HFFc6 (cell line): ENCODE data around the gene ENOSF1. TPM values are rescaled to one million over a fixed set of nuclear protein-coding genes. Genes with fewer than 3 reads are reported as not detected.

Experiments used
- DNase-seq: peaks from one replicate; pipeline ENCODE4 v3.0.0-alpha.2; 2018
- H3K27ac Mint-ChIP-seq: 2 replicates; pipeline ENCODE4 v1.8.0; 2020; ENCODE audit warnings: mild to moderate bottlenecking, mixed read lengths
- H3K27me3 Mint-ChIP-seq: 2 replicates; pipeline ENCODE4 v1.8.0; 2021; ENCODE audit warnings: mild to moderate bottlenecking, moderate library complexity, mixed read lengths; ENCODE audit not compliant: insufficient read depth
- H3K36me3 Mint-ChIP-seq: 2 replicates; pipeline ENCODE4 v1.8.0; 2021; ENCODE audit warnings: low read depth, mixed read lengths
- H3K4me1 Mint-ChIP-seq: 2 replicates; pipeline ENCODE4 v1.8.0; 2020; ENCODE audit warnings: low read depth, mixed read lengths
- H3K4me3 Mint-ChIP-seq: 2 replicates; pipeline ENCODE4 v1.8.0; 2020; ENCODE audit warnings: mild to moderate bottlenecking, moderate library complexity, mixed read lengths
- H3K9me3 Mint-ChIP-seq: 2 replicates; pipeline ENCODE4 v1.8.0; 2020; ENCODE audit warnings: mild to moderate bottlenecking, mixed read lengths
- total RNA-seq, 6 experiments: library from RNA; stranded (reverse); fragmentation: NEBNext Ultra II Directional; extraction: Animal tissue kit (Norgen Biotek cat#: 25700); gene quantifications; 2 replicates in 1 of 6; 3 replicates in 5 of 6; pipeline ENCODE4 v1.2.3, GENCODE V29; 2021
- TF ChIP-seq, protein P1 (sequence below): fragments of 200-600 bp; sonication (generic); IDR thresholded peaks from 2 replicates; pipeline ENCODE4 v1.5.0; 2021; ENCODE audit warnings: antibody characterized with exemption, mild to moderate bottlenecking

ENOSF1 gene
- total RNA-seq, 6 experiments from 2014 or later = 8.3 to 15.7 (median 12.4) TPM

DNA sequence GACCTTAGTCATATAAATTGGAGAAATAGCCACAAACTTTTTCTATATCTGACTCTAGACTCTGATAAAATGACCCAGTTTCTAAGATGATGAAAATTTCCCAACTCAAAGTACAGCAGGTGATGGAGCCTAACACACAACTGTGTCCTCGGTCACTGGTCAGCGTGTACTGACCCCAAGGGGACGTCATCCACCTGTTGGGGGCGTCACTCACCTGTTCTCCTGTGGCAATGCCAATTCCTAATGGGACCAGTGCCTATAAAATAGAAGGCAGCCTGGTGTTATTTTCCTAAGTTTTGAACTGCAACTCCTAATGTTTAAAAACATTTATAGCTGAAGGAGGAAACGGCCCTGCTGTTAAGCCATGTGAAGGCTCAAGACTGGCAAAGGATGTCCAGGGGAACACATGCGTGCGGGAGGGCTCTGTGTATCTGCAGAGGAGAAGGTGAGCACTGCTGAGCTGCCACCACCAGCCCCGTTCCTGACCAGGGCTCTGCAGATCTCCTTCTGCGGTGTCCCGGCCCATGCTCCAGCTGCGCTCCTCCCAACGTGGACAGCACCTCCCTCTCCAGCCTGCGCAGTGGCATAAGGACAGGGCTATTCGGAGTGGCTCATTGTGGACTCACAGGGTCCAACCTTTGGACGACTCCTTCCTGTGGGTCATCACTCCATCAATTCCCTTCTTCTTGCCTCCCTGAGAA lies 33.8 kb downstream of the ENOSF1 start:
- TF ChIP-seq, protein P1, sequence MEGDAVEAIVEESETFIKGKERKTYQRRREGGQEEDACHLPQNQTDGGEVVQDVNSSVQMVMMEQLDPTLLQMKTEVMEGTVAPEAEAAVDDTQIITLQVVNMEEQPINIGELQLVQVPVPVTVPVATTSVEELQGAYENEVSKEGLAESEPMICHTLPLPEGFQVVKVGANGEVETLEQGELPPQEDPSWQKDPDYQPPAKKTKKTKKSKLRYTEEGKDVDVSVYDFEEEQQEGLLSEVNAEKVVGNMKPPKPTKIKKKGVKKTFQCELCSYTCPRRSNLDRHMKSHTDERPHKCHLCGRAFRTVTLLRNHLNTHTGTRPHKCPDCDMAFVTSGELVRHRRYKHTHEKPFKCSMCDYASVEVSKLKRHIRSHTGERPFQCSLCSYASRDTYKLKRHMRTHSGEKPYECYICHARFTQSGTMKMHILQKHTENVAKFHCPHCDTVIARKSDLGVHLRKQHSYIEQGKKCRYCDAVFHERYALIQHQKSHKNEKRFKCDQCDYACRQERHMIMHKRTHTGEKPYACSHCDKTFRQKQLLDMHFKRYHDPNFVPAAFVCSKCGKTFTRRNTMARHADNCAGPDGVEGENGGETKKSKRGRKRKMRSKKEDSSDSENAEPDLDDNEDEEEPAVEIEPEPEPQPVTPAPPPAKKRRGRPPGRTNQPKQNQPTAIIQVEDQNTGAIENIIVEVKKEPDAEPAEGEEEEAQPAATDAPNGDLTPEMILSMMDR = no peak; the same call in 1 of the 2 replicates
- Mint-ChIP-seq H3K9me3 (no peaks in the 10 kb centered on the region), H3K4me1 (no peaks in the 10 kb centered on the region), H3K4me3 (no peak overlapping the region), H3K36me3 (peaks cover 4% of the 10 kb centered on the region; the same call in 1 of the 2 replicates), H3K27ac (no peak overlapping the region), H3K27me3 (peaks cover 7% of the 10 kb centered on the region)
- DNase-seq = no peak

DNA sequence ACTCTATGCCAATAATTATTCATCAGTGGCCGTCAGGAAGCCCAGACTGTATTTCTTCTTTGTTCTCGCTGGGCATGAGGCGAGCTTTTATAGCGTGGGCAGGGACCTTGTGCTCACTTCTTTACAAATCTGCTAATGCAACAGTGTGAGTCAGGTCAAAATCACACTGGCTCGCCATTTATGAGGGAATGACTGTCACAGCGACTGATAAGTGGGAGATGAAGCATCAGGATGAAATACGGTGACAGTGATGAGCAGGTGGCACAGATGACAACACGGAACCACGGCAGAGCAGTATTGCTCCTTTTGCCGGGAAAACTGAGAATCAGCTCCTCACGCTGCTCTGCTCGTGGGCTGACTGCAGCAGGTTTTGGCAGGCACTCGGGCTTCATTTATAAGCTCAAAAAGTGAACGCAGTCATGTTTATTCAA lies 34.5 kb downstream of the ENOSF1 start:
- Mint-ChIP-seq H3K9me3 (no peaks in the 10 kb centered on the region), H3K4me1 (no peaks in the 10 kb centered on the region), H3K27me3 (peaks cover 7% of the 10 kb centered on the region), H3K27ac (no peak overlapping the region), H3K36me3 (peaks cover 4% of the 10 kb centered on the region; the same call in 1 of the 2 replicates), H3K4me3 (no peak overlapping the region)
- DNase-seq = no peak
- TF ChIP-seq, protein P1 = no peak

DNA sequence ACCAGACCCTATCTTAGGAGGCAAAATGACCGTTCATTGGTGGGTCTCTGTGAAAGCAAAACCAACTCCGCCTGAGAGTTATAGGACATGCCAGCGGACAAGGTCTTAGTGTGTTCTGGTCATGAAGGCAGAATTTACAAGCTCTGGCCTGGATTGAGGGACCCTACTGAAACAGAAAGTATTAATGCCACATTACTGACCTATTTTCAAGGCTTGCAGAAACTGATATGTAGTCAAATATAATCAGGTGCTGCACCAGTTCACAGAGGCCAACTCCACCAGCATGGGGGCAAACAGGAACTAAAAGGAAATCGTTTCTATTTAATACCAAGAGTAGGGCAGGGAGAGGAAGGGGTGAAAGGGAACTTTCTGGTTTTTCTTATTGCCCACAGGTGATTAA lies 35.3 kb downstream of the ENOSF1 start:
- H3K36me3 Mint-ChIP-seq = peaks cover 9% of the 10 kb centered on the region; the same call in 1 of the 2 replicates
- H3K27ac Mint-ChIP-seq = no peak overlapping the region
- H3K4me1 Mint-ChIP-seq = no peaks in the 10 kb centered on the region
- TF ChIP-seq, protein P1 = no peak
- H3K9me3 Mint-ChIP-seq = no peaks in the 10 kb centered on the region
- no peak overlapping the region for H3K4me3 Mint-ChIP-seq
- no peak for DNase-seq
- peaks cover 7% of the 10 kb centered on the region for H3K27me3 Mint-ChIP-seq

DNA sequence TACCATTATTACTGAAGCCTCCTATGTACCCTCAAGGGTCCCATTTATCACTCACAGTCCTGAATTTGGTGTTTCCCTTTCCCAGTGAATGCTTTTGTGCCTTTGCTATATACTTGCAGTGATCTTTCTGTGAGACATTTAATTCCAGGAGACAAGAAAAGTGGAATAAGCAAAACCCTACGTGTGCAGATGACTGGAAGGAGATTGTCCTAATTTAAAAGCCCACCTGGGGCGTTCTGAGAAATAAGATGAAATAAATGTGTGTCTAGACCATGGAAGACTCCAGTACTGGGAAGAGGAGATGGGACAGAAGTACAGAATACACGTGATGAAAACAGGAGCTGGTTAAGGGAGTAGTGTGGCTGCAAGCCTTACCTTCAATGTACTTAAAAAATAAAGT lies 35.7 kb downstream of the ENOSF1 start:
- Mint-ChIP-seq H3K27ac (no peak overlapping the region), H3K4me3 (no peak overlapping the region), H3K9me3 (no peaks in the 10 kb centered on the region), H3K4me1 (no peaks in the 10 kb centered on the region), H3K36me3 (peaks cover 9% of the 10 kb centered on the region; the same call in 1 of the 2 replicates), H3K27me3 (peaks cover 7% of the 10 kb centered on the region)
- TF ChIP-seq, protein P1 = no peak
- no peak for DNase-seq

- TF ChIP-seq, protein P1 = no peak
- Mint-ChIP-seq H3K4me1 (no peaks in the 10 kb centered on the region), H3K4me3 (no peak overlapping the region), H3K27me3 (peaks cover 7% of the 10 kb centered on the region), H3K9me3 (no peaks in the 10 kb centered on the region), H3K36me3 (peaks cover 14% of the 10 kb centered on the region), H3K27ac (no peak overlapping the region)
- no peak for DNase-seq
Measured at GRCh38 chr18:676069-676468, 36.4 kb downstream of the ENOSF1 start.
